ENCODE data around the gene RASAL2. TPM values are rescaled to one million over a fixed set of nuclear protein-coding genes. Genes with fewer than 3 reads are reported as not detected.

The RASAL2 gene
- total RNA-seq, 1 donor from 2014 or later: 44.2 TPM

GRCh38 chr1:178495158-178495557 lies 401.3 kb downstream of the RASAL2 start:
- Mint-ChIP-seq H3K4me1 (ENCODE audit: low read depth, unreplicated experiment) (no peaks in the 10 kb centered on the region), H3K27ac (ENCODE audit: unreplicated experiment) (no peak overlapping the region), H3K27me3 (ENCODE audit: low read depth, unreplicated experiment) (peaks cover 25% of the 10 kb centered on the region), H3K36me3 (ENCODE audit: low read depth, unreplicated experiment) (no peaks in the 10 kb centered on the region), H3K9me3 (ENCODE audit: unreplicated experiment) (no peaks in the 10 kb centered on the region), H3K4me3 (ENCODE audit: unreplicated experiment) (no peak overlapping the region)
- Histone ChIP-seq H3K4me3 (ENCODE audit: insufficient read depth, low read depth, low read length) (no peak overlapping the region), H3K27me3 (ENCODE audit: insufficient read depth, low read length) (no peaks in the 10 kb centered on the region), H3K9me3 (ENCODE audit: insufficient read depth, low read depth, low read length) (no peaks in the 10 kb centered on the region), H3K4me1 (ENCODE audit: insufficient read depth, low read length) (no peaks in the 10 kb centered on the region), H4K20me1 (ENCODE audit: insufficient read depth, low read length) (no peaks in the 10 kb centered on the region), H3K4me2 (ENCODE audit: low read length) (no peak overlapping the region), H3K27ac (ENCODE audit: low read depth, low read length) (no peak overlapping the region), H3K9ac (ENCODE audit: low read length) (no peak overlapping the region), H2AFZ (ENCODE audit: low read depth, low read length) (no peak overlapping the region), H3K36me3 (ENCODE audit: insufficient read depth, low read length) (no peaks in the 10 kb centered on the region), H3K79me2 (ENCODE audit: insufficient read depth, low read length) (no peaks in the 10 kb centered on the region)
- DNase-seq (ENCODE audit: low read depth): no peak
- TF ChIP-seq EZH2 (IDR thresholded peaks at IDR 0.05; ENCODE audit: insufficient read depth, low read length) (no peak), CTCF (IDR thresholded peaks at IDR 0.05; ENCODE audit: insufficient read depth, low read depth, low read length) (no peak)
- no peak for FAIRE-seq

- no peaks in the 10 kb centered on the region for H3K4me1 ChIP-seq (ENCODE audit: insufficient read depth, low read length)
- no peak overlapping the region for H3K27ac Mint-ChIP-seq (ENCODE audit: unreplicated experiment)
- no peaks in the 10 kb centered on the region for H3K36me3 Mint-ChIP-seq (ENCODE audit: low read depth, unreplicated experiment)
- no peak overlapping the region for H3K4me3 ChIP-seq (ENCODE audit: insufficient read depth, low read depth, low read length)
- no peak overlapping the region for H3K4me3 Mint-ChIP-seq (ENCODE audit: unreplicated experiment)
- H3K4me2 ChIP-seq (ENCODE audit: low read length): no peak overlapping the region
- H3K36me3 ChIP-seq (ENCODE audit: insufficient read depth, low read length): no peaks in the 10 kb centered on the region
- H3K4me1 Mint-ChIP-seq (ENCODE audit: low read depth, unreplicated experiment): no peaks in the 10 kb centered on the region
- TF ChIP-seq EZH2 (IDR thresholded peaks at IDR 0.05; ENCODE audit: insufficient read depth, low read length) (no peak), CTCF (IDR thresholded peaks at IDR 0.05; ENCODE audit: insufficient read depth, low read depth, low read length) (no peak)
- no peaks in the 10 kb centered on the region for H3K9me3 Mint-ChIP-seq (ENCODE audit: unreplicated experiment)
- no peak overlapping the region for H3K27ac ChIP-seq (ENCODE audit: low read depth, low read length)
- FAIRE-seq (no peak), DNase-seq (ENCODE audit: low read depth) (no peak)
- no peak overlapping the region for H2AFZ ChIP-seq (ENCODE audit: low read depth, low read length)
- peaks cover 25% of the 10 kb centered on the region for H3K27me3 Mint-ChIP-seq (ENCODE audit: low read depth, unreplicated experiment)
- no peaks in the 10 kb centered on the region for H3K9me3 ChIP-seq (ENCODE audit: insufficient read depth, low read depth, low read length)
- no peaks in the 10 kb centered on the region for H3K79me2 ChIP-seq (ENCODE audit: insufficient read depth, low read length)
- H3K9ac ChIP-seq (ENCODE audit: low read length): no peak overlapping the region
- H4K20me1 ChIP-seq (ENCODE audit: insufficient read depth, low read length): no peaks in the 10 kb centered on the region
- no peaks in the 10 kb centered on the region for H3K27me3 ChIP-seq (ENCODE audit: insufficient read depth, low read length)
Measured at GRCh38 chr1:178495741-178496409, 402.0 kb downstream of the RASAL2 start.

GRCh38 chr1:178496410-178497135 lies 402.7 kb downstream of the RASAL2 start, which contains the start of gene CLEC20A:
CLEC20A (minus strand) TSS chr1:178496964; CDS start chr1:178496939, 25 bp downstream.
- no peaks in the 10 kb centered on the region for H3K36me3 ChIP-seq (ENCODE audit: insufficient read depth, low read length)
- DNase-seq (ENCODE audit: low read depth) (no peak), FAIRE-seq (no peak)
- H3K4me3 ChIP-seq (ENCODE audit: insufficient read depth, low read depth, low read length): no peak within 1 kb of the TSS
- H3K27me3 Mint-ChIP-seq (ENCODE audit: low read depth, unreplicated experiment): peaks cover 22% of the 10 kb centered on the region
- no peaks in the 10 kb centered on the region for H3K36me3 Mint-ChIP-seq (ENCODE audit: low read depth, unreplicated experiment)
- H3K79me2 ChIP-seq (ENCODE audit: insufficient read depth, low read length): no peaks in the 10 kb centered on the region
- H3K4me2 ChIP-seq (ENCODE audit: low read length): no peak within 1 kb of the TSS
- H3K9ac ChIP-seq (ENCODE audit: low read length): no peak within 1 kb of the TSS
- H3K9me3 Mint-ChIP-seq (ENCODE audit: unreplicated experiment): no peaks in the 10 kb centered on the region
- no peaks in the 10 kb centered on the region for H3K9me3 ChIP-seq (ENCODE audit: insufficient read depth, low read depth, low read length)
- no peak within 1 kb of the TSS for H2AFZ ChIP-seq (ENCODE audit: low read depth, low read length)
- H3K4me3 Mint-ChIP-seq (ENCODE audit: unreplicated experiment): no peak within 1 kb of the TSS
- no peak for TF ChIP-seq CTCF (IDR thresholded peaks at IDR 0.05; ENCODE audit: insufficient read depth, low read depth, low read length)
- no peak for TF ChIP-seq EZH2 (IDR thresholded peaks at IDR 0.05; ENCODE audit: insufficient read depth, low read length)
- H3K27ac ChIP-seq (ENCODE audit: low read depth, low read length): no peak within 1 kb of the TSS
- no peaks in the 10 kb centered on the region for H4K20me1 ChIP-seq (ENCODE audit: insufficient read depth, low read length)
- H3K27ac Mint-ChIP-seq (ENCODE audit: unreplicated experiment): no peak within 1 kb of the TSS
- no peaks in the 10 kb centered on the region for H3K4me1 ChIP-seq (ENCODE audit: insufficient read depth, low read length)
- no peaks in the 10 kb centered on the region for H3K27me3 ChIP-seq (ENCODE audit: insufficient read depth, low read length)
- no peaks in the 10 kb centered on the region for H3K4me1 Mint-ChIP-seq (ENCODE audit: low read depth, unreplicated experiment)
